Measurements from ENCODE around the gene RSBN1. TPM values are rescaled to one million over a fixed set of nuclear protein-coding genes. Genes with fewer than 3 reads are reported as not detected.
"Not testable (repeated sequence)": the region's sequence is repeated elsewhere in the genome, so short reads cannot be mapped to it uniquely, and the experiment has no call there.

RSBN1 gene
- total RNA-seq, 4 donors from 2014 or later = 13.3 to 24.6 (median 17.5) TPM

GRCh38 chr1:113759333-113760101 lies 52.8 kb downstream of the RSBN1 start, which contains the start of gene PHTF1:
Gene PHTF1 (minus strand): TSS chr1:113759486. CDS start chr1:113758703, 783 bp downstream.
- DNase-seq (ENCODE audit: low spot score) (peak; percentile 33), ATAC-seq (ENCODE audit: low FRiP score) (peak; percentile 96)
- TF ChIP-seq CTCF (IDR thresholded peaks at IDR 0.05) = no peak

GRCh38 chr1:113758631-113759332 lies 53.5 kb downstream of the RSBN1 start:
- DNase-seq (ENCODE audit: low spot score) (peak; percentile 38), ATAC-seq (ENCODE audit: low FRiP score) (peak; percentile 74)
- no peak for TF ChIP-seq CTCF (IDR thresholded peaks at IDR 0.05)

GRCh38 chr1:113756461-113756860 lies 55.8 kb downstream of the RSBN1 start:
- ATAC-seq (ENCODE audit: low FRiP score) = no peak
- no peak for TF ChIP-seq CTCF (IDR thresholded peaks at IDR 0.05)
- DNase-seq (ENCODE audit: low spot score) = no peak

- not testable (repeated sequence) for DNase-seq (ENCODE audit: low spot score)
Observed at GRCh38 chr1:113753333-113753732, 58.9 kb downstream of the RSBN1 start.

GRCh38 chr1:113751516-113751915 lies 60.8 kb downstream of the RSBN1 start:
- no peak for ATAC-seq (ENCODE audit: low FRiP score)
- TF ChIP-seq CTCF (IDR thresholded peaks at IDR 0.05) = no peak
- DNase-seq (ENCODE audit: low spot score) = no peak

More at GRCh38 chr1:113753333-113753732, 58.9 kb downstream of the RSBN1 start:
- not testable (repeated sequence) for ATAC-seq (ENCODE audit: low FRiP score)

GRCh38 chr1:113751114-113751513 lies 61.2 kb downstream of the RSBN1 start:
- DNase-seq (ENCODE audit: low spot score) (no peak), ATAC-seq (ENCODE audit: low FRiP score) (no peak)
- TF ChIP-seq CTCF (IDR thresholded peaks at IDR 0.05) = no peak

GRCh38 chr1:113749402-113749801 lies 62.9 kb downstream of the RSBN1 start:
- TF ChIP-seq CTCF (IDR thresholded peaks at IDR 0.05) = no peak
- no peak for ATAC-seq (ENCODE audit: low FRiP score)
- DNase-seq (ENCODE audit: low spot score) = no peak
